GM21367 (cell line): Measurements from ENCODE around the gene KCNA5.

ENCODE experiments used
- ATAC-seq: cut with Tn5 transposase; IDR thresholded peaks from one replicate; pipeline ENCODE4 v1.9.1; 2021; ENCODE audit not compliant: unreplicated experiment

The KCNA5 gene

DNA sequence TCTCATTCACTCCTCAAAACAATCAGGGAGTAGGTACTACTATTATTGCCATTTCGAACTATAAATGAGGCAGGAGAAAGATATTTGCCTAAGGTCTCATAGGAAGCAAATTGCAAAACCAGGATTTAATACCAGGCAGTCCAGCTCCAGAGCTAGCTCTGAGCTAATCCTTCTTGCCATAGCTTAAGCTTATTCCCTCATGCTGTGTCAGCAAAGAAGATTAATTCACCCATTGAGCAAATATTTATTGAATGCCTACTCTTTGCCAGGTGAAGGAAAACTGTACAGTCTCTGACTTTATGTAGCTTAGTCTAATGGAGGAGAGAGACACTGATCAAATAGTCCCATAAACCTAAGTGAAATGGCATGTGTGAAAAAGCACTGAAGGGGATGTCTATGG, 19.5 kb downstream of the KCNA5 start:
- ATAC-seq, result no peak

DNA sequence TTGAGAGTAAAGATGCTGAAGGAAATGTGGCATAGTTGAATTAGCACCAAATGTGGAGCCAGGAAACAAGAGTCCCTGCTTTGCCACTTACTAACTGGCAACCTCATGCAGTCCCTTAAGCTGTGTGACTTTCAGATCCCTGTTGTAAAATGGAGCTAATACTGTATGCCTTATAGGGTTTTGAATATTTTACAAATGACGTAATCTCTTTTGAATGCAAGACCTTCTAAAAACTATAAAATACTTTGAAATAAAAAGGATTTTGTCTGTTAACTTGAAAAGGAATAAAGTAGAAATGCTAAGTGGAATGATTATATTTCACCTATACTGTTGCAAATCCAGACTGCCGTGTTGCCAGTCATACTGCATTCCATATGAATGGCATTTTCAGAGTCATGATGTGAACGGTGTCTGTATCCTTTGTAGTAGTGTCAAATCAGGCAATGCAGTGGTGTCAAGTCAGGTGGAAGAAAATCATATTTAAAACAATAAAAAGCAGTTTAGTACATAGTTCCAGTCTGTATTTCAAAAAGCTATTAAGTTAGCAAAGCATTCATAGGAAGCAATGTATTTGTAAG, 21.3 kb downstream of the KCNA5 start:
- no peak for ATAC-seq

DNA sequence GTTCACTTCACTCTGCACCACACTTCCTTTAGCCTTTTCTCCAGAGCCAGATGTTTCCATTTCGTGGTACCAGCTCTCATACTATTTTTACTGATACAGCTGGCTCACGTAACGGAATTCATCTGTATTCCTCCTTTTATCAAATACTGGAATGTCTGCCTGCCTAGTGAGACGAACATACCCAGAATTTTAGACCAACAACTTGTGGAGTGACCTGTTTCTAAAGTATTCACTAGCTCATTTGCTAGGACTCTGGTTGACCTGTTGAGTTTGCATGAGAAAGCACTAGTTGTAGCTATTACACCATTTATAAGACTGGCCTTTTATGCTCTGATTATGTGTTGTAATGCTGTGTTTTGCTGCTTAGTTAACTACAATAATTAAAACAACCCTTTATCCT, 22.6 kb downstream of the KCNA5 start:
- no peak for ATAC-seq

DNA sequence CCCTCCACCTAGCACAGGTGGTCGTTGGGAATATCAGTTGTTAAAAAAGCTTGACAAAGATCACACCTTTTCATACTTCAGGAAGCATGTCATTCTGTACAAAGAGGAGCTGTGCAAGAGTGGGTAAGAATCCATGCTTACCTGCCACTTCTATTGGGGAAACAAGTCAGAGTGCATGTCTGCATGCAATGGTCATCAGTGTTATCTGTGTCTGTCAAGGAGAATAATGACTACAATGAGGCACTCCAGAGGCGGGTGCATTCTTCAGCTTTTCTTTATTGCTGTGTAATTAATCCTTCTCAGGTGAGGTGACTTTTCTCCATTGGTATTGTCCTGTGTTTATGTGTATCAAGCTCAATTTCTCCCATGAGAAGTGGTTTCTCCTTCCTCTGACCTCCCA, 24.4 kb downstream of the KCNA5 start:
- ATAC-seq, result no peak

DNA sequence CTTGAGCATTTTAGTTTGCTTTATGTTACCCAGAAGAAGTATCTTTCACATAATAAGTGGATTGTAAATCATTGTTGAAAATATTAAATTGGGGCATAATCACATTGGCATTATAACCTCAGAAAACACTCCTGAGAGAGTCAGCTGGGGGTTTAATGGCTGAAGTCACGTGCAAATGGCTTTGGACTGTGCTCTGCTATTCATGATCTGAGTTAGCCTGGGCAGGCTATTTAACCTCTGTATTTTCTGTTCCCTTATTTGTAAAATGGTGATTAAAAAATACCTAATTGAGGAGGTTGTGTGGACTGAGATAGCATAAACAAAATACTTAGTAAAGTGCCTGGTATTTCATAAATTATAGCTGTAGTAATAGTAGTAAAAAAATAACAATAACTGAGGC, 24.9 kb downstream of the KCNA5 start:
- ATAC-seq, result no peak

DNA sequence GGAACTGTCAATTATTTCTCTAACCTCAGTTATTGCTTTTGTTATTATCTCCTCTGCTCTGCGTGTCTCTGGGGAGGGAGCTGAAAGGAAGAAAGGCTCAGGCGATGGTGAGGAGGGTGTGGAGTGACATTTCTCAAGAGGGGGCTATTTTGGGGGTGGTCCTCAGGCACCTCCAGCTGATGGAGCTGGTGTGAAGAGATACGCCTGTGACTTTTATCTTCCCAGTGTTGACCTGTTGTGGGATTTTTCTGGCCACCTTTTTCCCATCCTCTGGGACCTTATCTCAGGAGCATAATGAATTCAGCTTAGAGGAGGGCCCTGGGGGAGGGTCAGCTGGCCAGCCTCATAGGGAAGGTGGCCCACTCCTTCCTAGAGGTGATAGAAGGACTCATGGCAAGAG, 26.4 kb downstream of the KCNA5 start:
- no peak for ATAC-seq

DNA sequence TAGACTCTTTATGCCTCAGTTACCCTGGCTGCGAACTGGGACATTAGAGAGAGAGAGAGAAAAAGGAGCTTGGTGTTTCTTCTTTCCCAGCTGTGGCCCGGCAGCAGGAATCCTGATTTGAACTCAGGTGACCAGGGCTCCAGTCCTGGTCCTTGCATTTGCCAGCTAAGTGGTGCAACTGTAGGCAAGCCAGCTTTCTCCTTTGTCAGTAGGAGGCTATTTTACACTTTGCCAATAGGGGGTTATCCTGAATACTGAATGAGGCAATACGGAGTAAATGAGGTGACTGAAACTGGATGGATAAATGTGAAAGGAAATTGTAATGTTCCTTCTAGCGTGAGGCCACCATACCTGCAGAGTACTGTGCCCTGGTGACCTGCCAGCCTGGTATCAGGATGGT, 27.8 kb downstream of the KCNA5 start:
- no peak for ATAC-seq

DNA sequence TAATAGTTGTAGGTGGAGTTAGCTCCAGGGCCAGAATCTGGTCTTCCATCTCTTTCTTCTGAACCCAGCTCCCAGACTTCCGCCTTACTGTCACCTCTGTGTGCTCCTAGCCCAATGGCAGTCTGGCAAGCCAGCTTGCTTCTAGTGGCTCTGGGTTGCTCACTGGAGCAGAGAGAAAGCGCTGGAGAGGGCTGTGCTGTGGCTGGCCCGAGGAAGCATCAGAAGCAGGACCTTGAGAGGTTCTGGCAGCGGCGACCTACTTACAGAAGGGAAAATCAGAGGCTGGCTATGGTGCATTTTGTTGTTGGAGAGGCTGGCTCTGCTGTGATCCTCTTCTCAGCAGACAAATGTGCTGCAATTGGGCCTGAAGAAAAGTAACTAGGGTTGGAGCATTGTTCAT, 28.6 kb downstream of the KCNA5 start:
- no peak for ATAC-seq

DNA sequence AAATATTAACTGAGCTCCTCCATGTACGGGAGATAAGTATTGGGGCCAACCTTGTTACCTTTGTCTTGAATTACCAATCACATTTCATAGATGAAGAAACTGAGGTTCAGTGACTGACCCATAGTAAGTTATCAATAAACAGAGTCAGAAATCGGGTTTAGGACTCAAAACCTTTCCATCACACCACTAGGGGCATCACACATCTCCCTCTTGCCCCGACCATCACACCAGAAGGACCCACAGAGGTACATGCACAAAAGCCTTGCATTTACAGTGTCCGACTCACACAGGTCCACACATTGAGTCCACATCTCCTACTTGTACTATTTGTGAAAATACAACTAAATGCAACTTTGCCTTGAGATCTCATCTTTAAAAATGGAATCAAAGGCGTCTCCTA, 29.4 kb downstream of the KCNA5 start:
- no peak for ATAC-seq

DNA sequence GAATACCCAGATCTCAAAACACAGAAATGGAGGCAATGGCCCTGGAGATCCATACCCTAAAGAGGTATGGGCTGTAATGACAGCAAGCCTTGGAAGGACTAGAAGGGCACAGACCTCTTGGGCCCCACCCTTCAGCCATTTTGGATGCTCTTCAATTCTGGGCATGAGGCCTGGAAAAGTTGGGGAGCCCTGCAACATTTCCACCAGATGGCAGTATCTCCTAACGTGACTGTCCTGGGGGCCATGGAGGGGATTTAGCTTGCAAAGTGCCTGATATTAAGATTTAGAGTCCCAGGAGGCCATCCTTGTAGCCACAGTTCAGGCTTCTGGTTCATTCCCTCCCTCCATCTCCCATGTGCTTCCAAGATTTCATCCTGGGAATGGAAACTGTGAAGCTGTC, 30.2 kb downstream of the KCNA5 start:
- no peak for ATAC-seq

DNA sequence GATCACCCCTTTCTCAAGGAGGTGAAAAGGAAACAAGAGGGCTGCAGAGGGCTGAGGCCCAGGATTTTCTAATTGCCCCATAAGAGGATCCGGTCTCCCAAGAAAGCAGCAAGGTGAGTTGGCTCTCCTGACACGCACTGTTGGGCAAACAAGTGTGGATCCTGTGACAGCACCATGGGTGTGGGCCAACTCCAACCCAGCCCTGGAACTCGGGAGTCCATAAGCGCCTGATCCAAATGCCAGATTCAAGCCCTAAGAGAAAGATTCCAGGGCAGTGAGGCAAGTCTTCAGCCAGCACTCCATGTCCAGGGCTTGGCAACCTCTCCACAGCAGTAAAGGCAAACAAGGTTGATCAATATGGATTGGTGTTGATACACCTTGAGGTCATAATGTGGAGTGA, 33.1 kb downstream of the KCNA5 start:
- no peak for ATAC-seq

DNA sequence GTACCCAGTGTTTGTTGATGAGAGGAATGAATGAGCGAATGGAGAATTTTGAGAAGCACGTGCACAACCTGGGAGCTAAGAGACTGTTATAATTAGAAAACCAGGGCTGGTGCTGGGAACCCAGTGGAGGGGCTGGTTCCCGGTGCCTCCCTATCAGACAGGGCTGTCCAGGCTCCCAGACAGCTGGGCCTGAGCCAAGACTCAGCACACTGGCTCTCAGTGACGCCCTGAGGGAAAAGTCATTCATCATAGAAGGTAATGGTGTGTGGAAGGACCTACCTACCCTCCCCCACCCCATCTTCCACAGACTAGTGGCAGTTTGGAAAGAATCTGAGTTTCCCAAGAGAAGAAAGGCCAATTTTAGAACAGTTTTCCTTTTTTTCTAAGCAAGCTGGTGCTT, 34.7 kb downstream of the KCNA5 start:
- no peak for ATAC-seq

DNA sequence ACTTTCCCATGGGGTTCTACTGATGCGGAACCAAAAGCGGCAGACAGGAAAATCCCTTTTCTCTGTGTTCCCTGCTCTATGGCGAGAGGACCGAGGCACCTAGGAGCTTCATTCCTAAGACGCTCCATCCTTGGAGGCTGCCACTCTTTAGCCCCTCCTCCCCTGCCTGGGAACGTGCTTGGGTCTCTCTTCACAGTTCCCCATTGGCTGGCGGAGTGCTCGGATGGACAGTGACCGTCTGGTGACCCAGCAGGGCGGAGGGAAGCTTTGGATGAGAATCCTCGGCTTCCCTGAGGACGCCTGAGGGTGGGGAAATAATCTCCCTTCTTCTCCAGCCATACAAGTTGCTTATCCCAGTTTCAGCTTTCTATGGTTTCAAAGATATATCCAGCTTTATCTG, 37.3 kb downstream of the KCNA5 start:
- ATAC-seq, result no peak

DNA sequence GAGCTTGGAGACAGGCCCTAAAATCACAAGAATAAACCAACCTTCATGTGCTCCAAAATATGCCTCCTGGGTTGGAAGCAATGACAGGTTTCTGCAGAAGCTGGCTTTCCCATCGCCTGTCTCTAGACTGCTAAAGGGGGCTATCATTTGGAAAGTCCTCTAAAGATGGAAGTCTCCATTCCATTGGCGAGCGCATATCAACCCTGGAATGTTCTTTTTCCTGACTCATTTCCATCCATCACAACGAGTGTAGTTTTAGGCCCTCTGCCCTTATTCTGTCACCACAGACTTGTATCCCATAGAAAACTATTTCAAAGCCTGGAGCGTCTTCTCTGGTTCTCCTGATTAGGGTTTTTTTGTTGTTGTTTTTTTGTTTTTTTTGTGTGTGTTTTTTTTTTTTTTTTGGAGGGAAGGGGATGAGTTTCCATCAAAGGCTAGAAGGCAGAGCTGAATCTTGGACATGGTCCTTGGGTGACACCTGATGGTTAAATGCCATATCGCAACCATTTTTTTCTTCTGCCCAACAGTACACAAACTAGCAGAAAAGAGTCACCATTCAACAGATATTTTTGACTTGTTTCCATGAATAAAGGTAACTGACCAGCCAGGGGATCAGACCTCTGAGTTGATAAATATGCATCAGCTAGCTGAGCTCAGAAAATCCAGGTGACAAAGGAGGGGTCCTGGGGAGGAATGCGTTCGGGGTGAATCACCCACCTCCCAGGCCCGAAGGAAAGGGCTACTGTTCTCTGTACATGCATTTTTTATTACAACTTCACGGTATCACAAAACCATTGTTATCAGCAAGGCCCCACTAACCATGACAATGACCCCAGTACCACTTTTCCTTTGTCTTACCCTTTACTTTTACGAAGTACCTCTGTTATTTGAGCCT, 40.5 kb downstream of the KCNA5 start:
- no peak for ATAC-seq

DNA sequence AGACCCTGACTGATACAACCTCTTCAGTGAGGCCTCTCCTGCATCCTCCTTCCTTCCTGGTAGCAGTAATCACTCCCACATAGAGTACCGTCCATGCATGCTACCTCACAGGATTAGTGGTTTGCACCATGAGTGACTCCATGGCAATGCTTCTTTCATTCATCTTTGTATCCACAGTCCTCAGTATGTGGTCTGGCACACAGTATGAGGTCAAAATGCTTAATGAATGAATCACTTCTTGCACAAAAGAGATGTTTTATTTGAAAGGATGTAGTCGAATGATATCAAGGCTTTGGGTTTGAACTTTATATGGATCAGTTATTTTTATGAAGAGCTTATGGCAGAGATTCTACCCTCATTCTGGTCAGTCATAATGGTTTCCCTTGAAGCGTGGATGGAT, 42.2 kb downstream of the KCNA5 start:
- no peak for ATAC-seq

DNA sequence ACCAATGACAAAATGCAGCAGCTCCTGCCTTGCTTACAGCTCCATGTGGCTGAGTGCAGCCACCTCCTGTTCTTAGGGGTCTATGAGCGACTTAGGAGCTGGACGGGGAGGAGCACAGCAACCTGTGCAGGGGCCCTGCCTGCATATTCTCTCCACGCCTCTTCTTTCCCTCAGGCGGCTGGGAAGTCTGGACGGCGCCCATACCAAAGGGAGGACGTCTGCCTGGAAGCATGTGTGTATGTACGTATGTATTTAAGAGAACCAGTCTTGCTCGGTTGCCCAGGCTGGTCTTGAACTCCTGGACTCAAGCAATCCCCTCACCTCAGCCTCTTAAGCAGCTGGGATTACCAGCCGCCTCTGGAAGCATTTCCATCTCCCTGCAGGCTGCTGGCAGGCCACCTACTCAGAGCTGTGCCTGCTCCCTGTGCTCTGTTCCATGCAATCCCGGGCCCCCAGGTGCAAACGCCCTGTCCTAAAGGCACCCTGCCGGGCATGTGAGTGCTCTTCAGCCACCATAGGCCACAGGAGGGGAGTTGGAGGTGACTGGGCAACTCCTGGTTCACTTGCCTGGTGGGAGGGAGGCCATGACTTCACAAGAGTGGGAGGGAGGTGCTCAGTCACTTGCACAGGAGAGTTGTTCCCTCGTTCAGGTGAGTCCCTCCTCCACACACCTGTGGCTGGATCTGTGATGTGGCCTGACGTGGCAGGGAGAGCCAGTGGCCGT, 44.3 kb downstream of the KCNA5 start:
- no peak for ATAC-seq

DNA sequence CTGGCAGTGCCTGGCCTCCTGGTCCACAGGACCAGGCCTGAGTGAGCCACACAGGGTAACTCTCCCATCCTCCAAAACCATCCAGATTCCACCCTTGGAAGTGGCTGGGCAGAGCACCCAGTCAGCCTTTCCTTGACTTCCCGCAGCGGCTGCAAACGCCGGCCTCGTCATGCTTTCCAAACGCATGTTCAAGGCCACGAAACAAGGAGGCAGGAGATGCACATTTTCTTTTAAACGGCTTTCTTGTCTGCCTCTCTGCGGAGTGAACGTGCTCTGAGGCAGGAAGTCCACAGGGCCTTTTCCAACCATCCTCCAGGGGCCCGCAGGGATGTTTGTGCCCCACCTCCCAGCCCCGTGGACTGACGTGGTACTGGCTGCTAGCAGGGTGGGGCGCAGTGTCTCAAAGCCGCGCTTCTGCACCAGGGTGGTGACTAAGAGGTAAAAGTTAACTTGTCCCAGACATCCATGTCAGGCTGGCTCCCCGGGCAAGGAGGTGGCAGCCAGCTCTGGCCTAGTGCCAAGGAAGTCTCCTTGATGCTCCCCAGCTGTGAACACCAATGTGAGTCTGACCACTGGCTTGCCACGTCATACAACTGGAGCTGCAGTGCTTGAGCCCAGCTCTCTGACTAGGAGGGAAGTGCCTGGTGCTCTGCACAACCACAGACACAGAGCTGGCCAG, 45.0 kb downstream of the KCNA5 start:
- ATAC-seq, result no peak

DNA sequence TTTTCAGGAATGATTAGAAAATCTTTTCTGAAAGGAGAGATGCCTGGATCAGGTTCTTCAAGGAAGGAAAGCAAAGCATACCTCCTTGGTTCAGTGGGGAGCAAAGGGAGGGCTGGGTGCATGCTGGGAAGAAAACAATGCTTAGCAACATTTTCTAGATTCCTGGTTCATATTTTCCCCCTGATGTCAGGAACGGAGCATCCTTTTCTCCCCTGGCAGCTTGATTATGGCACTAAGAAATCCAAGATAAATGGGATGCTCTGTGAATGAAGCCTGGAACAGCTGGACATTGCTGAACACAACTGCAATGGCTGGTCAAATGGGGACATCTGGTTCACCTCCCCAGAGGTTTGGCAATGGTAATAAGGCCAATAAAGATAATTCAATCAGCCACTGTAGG, 50.9 kb downstream of the KCNA5 start:
- ATAC-seq, result no peak

DNA sequence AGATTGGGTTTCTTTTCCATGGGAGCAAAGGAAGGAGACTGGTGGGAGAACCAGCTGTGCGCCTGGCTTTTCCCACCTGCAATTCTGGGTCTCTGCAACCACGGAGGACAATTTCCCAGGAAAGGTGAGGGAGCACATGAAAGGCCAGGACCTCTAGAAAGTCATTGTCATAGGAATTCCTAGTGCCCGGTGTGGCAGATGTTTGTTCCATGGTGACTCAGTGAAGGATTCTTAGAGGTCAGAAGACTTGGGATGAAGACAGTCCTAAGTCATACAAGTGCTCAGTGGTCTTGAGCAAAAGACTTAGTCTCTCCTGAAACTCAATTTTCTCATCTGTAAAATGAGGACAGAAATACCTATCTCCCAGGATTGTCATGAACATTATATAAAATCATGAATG, 51.3 kb downstream of the KCNA5 start:
- no peak for ATAC-seq
